Tibial nerve (tissue), 4 donors: ENCODE results near the gene MSRB3.
A peak's percentile ranks its signal among the peaks of the same experiment; 100 is the strongest.

Source experiments
- EP300 ChIP-seq, 2 donors: sonication (generic); formaldehyde crosslinking; IDR thresholded peaks; one replicate each; pipeline ENCODE4 v1.6.1; 2017; ENCODE audit warnings: antibody characterized with exemption in 2 of 2, mild to moderate bottlenecking in 1 of 2
- POLR2A ChIP-seq, 2 donors: fragments of 450-650 bp; IDR thresholded peaks; one replicate each; pipeline ENCODE4 v1.6.1; 2017; ENCODE audit warnings: antibody characterized with exemption in 2 of 2, mild to moderate bottlenecking in 2 of 2, moderate library complexity in 2 of 2
- TF ChIP-seq, protein P1 (sequence below), 5 experiments: fragments of 200-600 bp in 3 of 5; fragments of 450-650 bp in 2 of 5; sonication (generic) in 3 of 5; IDR thresholded peaks; one replicate each; pipeline ENCODE4 v1.5.1; 2016 to 2019; ENCODE audit warnings: antibody characterized with exemption in 5 of 5, mild to moderate bottlenecking in 3 of 5, moderate library complexity in 2 of 5

DNA sequence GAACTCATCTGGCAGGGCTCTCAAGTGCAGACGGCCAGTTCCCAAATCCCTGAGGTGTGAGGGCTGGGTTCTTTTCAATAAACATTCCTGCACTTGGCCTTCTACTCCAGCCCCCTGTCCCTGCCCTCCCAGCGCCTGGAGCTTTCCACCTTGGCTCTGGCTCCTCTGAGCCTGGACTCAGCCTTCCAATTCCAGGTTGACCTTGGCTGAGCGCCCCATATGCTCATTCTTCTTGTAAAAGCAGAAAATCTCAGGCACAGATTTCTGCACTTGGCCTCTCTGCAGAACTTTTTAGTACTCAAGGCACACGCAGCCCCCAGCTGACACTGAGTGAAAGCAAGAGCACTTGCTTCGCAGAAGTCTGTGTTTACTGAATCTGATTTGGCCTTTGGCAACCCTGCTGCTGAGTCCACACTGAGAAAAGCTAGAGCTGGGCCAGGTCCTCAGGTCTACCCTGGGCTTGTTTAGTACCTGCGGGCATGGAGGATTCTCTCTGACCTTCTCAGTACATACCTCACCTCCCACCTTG, 222.7 kb downstream of the MSRB3 start:
- TF ChIP-seq, protein P1, sequence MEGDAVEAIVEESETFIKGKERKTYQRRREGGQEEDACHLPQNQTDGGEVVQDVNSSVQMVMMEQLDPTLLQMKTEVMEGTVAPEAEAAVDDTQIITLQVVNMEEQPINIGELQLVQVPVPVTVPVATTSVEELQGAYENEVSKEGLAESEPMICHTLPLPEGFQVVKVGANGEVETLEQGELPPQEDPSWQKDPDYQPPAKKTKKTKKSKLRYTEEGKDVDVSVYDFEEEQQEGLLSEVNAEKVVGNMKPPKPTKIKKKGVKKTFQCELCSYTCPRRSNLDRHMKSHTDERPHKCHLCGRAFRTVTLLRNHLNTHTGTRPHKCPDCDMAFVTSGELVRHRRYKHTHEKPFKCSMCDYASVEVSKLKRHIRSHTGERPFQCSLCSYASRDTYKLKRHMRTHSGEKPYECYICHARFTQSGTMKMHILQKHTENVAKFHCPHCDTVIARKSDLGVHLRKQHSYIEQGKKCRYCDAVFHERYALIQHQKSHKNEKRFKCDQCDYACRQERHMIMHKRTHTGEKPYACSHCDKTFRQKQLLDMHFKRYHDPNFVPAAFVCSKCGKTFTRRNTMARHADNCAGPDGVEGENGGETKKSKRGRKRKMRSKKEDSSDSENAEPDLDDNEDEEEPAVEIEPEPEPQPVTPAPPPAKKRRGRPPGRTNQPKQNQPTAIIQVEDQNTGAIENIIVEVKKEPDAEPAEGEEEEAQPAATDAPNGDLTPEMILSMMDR (IDR thresholded peaks at IDR 0.05) = no peak
- TF ChIP-seq POLR2A (IDR thresholded peaks at IDR 0.05) = no peak
- TF ChIP-seq EP300 (IDR thresholded peaks at IDR 0.05) = peak in 1 of 2 donors; percentile 44
